Superior temporal gyrus (tissue), 1 donor: ENCODE data around the gene POU2F3.
A peak's percentile ranks its signal among the peaks of the same experiment; 100 is the strongest.

ENCODE experiments used
- DNase-seq: peaks from one replicate; pipeline ENCODE4 v3.0.0-alpha.2; 2016; ENCODE audit errors: extremely low spot score

Gene POU2F3

DNA sequence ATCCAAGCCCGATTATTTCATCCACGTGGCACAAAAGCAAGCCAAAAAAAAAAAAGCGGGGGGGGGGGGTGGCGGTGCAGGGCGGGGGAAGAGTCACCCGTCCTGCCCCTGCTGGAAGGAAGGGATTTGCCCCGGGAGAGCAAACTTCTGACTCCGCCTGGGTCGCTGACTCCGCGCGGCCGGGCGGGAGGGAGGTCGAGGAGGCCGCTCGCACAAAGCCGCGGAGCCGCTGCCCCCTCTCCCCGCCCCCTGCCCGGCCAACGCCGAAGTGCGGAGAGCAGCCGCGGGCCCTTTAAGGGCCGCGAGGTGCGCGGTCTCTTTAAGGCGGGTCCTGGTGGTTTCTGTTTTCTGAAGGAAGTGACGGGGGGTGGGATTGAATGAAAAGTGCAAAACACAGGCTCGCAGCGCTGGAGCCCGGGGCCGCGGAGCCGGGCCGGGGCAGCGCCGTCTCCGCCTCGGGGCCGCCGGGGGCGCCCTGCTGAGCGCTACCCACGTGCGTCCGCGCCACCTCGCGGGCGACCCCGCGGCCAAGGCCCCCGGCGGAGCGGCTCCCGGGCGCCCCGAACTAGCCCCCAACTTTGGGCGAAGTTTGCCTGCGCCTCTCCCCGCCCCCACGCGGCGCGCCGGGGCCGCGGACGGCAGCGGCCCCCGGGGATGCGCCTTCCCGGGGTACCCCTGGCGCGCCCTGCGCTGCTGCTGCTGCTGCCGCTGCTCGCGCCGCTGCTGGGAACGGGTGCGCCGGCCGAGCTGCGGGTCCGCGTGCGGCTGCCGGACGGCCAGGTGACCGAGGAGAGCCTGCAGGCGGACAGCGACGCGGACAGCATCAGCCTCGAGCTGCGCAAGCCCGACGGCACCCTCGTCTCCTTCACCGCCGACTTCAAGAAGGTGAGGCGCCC lies 29.1 kb upstream of the POU2F3 start, which contains the start of gene OAF:
Gene OAF (plus strand): TSS at position 407 of the 896 bp plus-strand sequence. CDS start 248 bp downstream, at position 655.
- peak; percentile 70 for DNase-seq

DNA sequence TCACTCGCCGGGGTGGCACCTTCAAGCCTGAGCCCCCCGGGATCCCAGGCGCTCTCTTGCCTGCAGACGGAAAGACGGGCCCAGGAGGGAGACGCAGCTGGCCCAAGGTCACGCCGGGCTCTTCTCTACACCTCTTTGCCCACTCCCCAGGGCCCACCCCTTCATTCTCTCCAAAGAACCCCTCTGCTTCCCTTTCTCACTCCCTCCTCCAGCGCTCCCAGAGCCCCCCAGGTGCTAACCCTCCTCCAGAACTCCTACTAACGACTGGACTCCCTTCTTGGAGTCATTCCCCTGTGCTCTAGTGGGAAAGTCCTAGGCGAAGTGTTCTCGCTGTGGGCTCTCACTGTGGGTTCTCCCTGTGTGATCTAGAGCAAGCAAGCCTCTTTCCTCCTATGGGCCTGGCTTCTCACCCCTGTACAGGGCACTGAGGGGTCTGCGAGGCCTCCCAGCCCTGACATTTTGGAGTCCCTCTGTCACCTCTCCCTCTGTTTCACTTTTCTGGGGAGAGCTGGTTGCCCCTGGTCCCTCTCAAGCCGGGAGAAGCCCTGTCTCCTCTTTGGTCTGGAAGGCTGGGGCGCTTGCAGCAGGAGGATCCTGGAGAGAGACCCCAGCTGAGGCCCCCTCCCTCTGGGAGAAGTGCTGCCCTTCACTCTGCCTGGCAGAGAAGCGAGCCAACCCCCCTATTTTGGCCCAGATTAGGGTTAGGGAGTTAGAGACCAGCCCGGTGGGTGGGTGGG lies 28.2 kb upstream of the POU2F3 start:
- DNase-seq: no peak

DNA sequence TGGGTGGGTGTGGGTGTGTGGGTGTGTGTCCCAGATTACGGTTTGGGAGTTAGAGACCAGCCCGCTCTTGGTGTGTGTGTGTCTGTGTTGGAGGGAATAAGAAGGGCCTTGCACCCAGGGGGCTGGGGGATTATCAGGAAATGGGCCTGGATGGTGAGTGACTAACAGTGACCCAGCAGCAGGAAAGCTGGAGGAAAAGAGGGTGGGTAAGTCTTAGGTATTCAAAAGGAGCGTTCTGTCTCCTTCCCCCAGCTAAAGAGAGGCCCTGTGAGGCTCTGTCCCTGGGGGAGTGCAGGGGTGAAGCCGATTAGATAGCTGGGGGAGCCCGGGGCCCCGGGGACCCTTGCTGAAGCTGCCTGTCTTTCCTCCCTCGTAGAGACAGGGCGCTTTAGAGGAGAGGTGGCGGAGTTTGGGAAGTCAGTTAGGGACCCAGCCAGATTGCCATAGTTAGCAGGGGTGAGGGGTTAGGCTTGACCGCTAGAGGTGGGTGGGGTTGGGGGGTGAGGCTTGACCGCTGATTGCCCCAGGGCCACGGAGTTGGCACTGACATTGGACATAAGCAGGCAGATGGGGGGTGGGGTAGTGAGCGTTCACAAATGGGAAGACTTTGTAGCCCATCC lies 27.6 kb upstream of the POU2F3 start:
- DNase-seq: no peak

DNA sequence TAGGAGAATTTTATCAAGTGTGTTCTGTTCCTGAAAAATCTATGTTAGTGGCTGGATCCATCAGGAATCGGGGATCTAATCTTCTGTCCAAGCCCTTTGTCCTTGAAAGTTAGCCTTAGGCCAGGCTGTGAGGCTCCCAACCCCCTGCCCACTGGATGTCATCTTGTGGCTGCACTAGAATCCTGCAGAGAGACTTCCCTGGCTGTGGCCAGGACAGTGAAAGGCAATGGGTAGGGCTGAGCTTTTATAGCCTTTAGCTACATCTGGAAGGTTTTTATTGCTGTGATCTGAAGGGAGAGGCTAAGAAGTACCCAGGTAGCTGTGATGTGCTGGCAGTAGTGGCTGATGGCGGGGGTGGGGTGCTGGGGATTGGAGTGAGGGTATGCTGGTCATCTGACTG lies 27.0 kb upstream of the POU2F3 start:
- DNase-seq: no peak

DNA sequence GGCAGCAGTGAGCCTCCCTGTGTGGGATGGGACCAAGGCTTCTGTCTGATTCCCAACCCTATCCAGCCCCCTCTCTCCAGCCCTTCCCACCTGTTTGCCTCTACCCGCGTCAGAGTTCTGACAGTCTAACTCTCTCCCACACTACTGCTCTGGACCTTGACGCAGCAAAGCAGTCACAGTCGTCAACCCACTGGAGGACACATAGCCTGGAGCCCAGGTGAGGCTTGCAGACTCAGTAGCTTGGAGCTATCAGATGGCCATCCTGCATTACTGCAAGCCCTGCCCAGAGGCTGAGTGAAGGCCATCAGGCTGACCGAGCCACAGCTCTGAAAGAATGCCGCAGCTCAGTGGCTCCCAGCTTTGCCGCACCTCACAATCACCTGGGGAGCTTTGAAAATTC lies 25.4 kb upstream of the POU2F3 start:
- DNase-seq: no peak

DNA sequence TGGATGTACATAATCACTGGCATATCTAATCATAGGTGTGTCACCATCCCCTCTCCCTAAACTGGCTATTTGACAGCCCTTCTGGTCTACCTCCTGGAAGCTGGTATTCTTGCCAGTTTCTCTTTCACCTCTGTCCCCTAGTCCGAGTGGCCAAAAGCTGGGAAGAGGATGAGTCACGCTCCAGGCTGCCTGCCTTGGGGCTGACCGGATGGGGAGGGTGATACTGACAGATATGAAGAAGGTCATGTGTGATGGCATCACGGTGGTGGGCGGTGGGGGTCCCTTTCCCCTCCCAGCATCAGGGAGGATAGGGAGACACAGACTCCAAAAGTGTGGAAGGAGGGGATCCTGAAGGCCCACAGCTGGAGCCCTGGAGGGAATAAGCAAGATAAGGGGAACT lies 24.3 kb upstream of the POU2F3 start:
- DNase-seq: no peak

DNA sequence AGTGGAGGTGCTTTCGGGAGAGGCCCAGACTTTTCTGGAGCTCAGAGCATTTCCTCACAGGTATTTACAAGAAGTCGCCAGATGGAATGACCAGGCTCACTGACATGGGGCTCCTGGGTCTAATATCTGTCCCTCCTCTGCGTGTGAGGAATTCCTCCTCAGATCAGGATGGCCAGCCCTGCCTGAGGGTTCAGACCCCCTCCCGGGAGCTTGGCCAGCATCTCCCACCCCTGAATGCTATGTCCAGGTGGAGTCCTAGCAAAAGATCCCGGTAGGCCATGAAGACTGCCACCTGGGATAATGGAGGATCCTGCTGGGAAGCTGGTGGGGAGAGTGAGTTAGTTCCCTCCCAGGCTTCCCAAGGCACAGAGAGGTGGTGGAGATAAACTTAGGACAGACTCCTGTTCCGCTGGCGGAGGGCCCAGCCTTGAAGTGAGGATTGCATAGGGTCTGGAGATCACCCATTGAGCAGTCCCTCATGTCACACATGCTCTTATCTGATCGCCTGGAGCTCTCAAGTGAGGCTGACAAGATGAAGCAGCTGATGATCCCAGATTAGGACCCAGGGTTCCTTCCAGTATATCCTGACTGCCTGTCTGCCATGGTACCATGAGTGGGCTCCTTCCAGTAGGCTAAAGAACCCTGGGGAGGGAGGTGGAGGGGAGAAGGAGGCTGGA lies 23.4 kb upstream of the POU2F3 start:
- DNase-seq: no peak

DNA sequence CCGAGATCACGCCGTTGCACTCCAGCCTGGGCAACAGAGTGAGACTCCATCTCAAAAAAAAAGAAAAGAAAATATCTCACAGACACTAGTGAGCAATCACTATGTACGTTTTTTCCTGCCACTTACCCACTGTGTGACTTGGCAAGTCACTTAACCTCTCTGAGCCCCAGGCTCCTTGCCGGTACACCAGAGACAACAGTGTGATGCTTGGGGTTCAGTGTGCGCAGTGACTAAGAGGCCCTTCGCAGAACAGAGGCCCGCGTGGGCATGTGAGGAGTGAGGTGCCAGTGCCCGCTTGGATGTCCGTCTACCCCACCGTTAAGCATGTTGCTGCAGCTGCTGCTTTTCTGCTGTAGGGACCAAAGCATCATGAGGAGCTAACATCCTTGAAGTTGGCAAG lies 22.4 kb upstream of the POU2F3 start:
- no peak for DNase-seq

DNA sequence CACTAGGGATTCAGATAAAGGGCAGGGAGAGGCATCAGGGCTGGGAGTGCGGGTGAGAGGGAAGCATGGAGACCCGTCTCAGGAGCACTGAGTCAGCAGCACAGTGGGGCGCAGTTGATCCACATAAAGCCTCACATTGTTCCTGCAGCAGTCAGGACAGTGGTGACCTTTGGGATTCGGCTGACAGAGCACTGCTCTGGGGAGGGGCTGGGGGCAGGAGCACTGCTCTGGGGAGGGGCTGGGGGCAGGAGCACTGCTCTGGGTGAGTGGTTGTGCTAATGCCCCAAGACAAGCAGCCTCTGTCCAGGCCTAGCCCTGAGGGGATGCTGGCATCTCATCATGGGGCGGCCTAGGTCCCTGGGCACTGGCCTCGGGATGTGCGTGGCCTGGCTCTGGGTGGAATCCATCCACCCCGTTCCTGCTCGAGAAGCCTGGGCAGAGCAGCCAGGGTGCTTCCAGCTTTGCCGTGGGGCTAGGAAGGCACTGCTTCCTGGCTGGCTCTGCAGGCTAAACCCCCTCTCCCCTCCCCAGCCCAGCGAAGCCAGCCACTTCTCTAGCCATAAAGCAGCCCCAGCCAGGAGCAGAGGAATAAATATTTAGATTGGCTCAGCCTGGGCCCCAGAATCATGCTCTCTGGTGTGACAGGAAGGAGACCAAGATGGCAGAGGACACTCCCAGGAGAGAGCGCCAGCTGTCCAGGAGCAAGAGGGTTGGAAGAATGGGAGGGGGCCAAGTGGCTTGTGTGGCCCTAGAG lies 21.8 kb upstream of the POU2F3 start:
- peak; percentile 81 for DNase-seq

DNA sequence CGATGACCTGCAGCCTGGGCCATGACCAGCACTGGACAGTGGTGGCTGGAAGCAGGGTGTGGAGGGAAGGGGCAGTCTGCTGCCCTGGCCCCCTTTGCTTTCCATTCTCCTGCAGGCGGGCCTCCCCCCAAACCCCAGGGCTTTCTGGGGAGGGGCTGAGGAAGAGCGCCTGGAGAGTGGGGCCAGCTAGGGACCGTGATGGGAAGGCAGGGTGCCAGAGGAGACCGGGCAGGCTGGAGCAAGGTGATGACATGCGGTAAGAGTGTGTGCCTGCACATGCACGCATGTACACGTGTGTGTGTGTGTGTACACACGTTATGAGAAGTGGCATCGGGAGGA lies 21.3 kb upstream of the POU2F3 start:
- no peak for DNase-seq

DNA sequence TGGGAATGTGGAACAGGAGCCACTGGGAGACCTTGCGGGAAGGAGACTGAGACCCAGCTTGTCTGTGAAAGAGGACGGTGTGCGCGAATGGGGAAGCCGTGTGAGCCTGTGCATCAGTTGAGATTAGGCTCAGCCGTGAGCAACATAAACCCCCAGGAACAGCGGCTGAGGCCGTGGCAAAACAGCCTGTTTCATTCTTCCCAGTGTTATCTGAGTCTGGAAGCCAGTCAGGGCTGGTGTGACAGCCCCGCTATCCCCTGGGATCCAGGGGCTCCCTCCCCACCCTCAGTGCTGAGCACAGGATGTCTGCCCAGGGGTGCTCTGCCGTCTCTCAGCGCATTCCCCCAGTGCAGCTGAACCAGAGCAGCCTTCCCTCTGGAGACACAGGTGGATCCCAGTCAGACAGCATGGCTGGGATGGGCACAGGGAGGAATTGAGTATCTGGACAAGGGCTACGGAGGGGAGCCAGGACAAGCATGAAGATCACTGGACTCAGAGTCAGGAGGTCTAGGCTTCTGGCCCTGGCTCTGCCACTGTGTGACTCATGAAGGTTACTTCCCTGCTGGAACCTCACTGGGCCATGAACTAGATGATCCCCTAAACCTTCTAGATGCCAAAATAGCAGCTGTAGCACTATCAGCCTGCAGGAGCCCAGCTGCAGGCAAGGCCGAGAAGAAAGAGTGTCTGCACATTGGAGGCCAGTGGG lies 20.6 kb upstream of the POU2F3 start:
- no peak for DNase-seq

DNA sequence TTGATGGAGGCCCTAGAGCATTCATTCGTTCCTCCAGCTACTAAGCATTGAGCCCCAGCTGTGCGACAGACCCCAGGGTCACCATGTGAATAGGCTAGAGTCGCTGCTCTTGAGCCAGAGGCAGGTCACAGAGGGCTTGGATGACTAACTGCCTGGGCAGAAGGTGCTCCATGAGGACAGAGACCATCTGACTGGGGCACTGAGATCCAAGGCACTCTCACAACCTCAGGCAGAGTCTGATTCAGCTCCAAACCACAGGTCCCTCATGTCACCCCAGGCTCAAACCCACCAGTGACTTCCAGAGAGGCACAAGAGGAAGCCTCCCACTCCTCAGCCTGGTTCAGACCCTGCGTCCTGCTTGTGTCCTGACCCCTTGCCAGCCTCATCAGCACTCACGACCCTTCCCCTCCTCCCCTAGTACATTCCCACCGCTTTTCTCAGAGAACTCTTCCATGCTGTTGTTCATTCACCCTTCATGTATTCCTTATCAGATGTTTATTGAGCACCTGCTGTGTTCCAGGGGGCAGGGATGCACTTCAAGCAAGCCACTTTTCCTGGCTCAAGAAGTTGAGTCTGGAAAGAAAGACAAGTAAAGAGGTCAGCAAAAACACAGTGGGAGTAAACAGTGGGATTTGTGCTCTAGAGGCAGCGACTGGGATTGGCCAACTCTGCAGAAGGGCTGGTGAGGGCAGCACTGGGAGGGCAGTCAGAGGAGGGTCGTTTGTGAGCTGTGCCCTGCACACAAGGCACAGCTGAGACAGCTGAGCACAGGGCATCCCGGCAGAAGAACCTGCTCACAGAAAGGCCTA lies 19.8 kb upstream of the POU2F3 start:
- no peak for DNase-seq

DNA sequence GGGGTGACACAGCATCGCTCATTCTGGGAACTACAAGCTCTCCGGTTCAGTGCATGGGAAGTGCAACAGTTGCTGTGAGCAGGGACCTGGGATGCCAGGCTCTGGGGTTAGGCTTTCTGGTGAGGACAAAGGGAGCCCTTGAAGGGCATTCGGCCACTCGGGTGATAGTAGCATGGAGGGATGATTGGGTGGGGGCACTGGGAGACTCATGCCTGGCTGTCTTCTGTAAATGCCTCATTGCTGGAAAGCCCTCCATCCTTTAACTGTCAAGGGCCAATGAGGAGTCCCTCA lies 19.2 kb upstream of the POU2F3 start:
- no peak for DNase-seq

DNA sequence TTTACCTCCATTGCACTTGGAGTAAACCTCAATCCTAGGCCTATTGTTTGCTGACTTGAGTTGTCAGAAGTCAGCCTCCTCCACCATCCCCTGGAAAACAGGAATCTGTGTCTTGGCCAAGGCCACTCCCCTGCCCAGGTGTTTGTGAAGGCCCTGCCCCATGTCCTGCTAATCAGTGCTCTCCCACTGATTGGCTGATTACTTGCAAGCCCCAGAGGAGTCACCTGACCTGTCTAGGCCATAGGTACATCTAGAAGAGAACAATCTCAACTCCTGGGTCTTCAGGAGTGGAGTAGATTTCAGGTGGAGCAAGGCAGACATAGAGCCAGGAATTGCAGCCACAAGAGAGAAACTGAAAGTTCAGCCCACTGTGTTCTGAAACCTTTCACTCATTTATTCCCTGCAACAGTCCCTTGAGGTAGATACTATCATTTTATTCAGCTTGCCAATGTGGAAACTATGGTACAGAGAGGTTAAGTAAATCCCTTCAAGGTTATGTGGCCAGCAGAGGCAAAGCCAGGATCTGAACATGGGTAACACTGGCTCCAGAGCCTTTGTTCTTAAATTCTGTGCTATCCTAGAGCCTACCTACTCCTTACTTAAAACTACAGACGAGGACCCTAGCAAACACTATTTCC lies 18.7 kb upstream of the POU2F3 start:
- DNase-seq: no peak

DNA sequence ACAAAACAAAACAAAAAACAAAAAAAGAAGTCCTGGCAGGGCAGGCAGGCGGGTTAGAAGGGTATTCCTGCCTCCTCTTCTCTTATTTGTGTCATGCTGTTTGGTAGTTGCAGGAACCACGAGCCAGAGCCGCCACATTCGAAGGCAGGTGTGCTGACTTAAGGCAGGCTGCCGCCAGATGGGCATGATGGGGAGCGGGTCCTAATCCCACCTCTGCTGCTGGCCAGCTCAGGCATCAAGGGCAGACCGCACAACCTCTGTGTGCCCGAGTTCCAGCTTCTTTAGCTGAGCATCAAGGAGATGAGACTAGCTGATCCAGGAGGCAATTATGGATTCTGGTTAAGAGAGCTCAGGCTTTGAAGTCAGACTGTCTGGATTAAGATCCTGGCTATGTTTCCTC lies 17.0 kb upstream of the POU2F3 start:
- no peak for DNase-seq

DNA sequence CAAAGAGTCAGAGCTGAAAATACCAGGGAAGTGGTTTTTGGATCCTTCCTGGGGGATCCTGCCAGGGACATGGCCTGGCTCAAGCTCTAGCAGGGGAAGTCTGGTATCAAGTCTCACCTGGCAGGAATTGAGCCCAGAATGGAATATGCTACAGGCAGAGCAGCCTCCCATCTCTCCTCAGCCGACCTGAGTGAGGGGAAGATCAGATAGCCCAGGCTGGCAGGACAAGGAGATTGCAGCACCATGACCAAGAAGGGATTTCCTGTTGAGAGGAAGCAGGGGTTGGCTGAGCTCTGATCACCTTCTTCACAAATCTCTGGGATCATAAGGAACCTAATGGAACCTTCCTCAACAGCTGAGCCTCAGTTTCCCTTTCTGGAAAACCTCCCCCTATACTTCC lies 16.1 kb upstream of the POU2F3 start:
- no peak for DNase-seq

DNA sequence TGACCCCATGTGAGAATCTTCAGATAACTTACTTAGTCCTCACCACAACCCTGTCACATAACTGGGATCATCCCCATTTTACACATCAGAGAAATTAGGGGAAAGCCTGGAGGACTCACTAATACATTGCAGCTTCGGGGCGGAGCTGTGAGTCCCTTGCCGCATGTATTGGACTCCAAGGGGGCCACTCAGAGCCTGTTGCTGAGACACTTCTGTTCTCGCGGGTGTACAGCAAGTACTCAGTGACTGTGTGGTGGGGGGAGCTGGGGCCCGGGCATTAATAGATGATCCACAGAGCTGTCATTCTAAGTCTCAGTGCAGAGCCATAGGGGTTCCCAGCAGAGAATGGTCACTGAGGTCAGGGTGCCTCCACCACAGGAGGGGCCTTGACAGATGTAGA lies 15.6 kb upstream of the POU2F3 start:
- DNase-seq: no peak

DNA sequence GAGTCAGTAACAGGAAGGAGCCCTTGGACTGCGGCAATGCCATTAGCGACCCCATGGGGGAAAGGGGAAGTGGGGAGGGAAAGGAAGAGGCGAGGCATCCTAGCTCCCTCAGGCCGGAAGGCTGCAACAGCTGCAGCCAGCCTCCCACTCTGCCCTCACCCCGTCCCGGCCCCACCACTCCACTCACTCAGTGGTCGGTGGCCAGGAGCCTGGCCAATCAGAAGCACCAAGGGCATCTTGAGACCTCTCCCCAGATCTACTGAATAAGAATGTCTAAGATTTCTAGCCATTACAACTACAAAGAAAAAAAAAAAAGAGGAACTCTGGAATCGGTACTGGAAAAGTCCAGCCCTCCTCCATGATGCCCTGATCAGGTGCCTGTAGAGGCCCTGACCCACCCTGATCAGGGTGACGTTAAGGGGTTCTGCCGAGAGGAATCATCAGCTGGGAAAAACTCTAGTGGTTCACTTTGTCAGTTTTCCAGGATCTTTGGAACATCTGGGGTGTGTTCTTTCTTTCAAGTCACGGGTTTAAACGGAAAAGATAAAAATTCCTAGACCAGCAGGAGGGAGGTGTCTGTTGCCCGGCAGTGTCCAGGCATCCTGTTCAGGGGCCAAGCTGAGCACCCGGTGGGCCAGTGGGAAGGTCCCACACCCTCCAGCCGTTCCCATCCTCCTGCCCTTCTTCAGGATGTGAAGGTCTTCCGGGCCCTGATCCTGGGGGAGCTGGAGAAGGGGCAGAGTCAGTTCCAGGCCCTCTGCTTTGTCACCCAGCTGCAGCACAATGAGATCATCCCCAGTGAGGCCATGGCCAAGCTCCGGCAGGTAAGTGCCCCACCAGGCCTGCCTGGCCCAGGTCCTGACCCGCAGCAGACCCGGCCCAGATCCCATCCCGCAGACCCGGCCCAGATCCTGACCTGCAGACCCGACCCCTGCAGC lies 14.7 kb upstream of the POU2F3 start:
- DNase-seq: no peak

DNA sequence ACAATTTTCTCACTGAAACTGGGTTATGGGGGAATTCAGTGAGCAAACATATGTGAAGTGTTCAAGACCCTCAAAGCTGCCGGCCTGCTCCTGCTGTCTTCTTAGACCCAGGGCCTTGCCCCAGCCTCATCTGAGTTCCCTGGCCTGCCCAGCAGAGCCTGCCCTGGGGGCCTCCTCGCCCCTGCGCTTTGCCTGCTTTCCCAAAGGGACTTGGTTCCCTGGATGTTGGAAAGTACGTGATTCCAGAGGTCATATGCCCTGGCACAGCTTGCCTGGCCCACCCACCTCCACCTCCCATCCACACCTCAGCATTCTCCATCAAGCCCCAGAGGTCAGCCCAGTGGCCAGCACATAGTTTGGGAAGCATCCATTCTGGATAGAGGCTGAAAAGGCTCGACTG lies 13.7 kb upstream of the POU2F3 start:
- no peak for DNase-seq
